K562 (cell line): ENCODE measurements around the gene EZH1. TPM values are rescaled to one million over a fixed set of nuclear protein-coding genes. Genes with fewer than 3 reads are reported as not detected.

ENCODE experiments used
- CBFA2T2 ChIP-seq: fragments of 450-650 bp; conservative IDR thresholded peaks from 2 replicates; pipeline ENCODE4 v1.6.1; 2017; ENCODE audit warnings: mild to moderate bottlenecking
- CBX1 ChIP-seq: sonication (generic); IDR thresholded peaks from 2 replicates; pipeline ENCODE4 v1.6.1; 2016; ENCODE audit warnings: antibody characterized with exemption, low read depth, mild to moderate bottlenecking
- CCAR2 ChIP-seq: fragments of 200-400 bp; formaldehyde crosslinking; IDR thresholded peaks from 2 replicates; pipeline ENCODE4 v1.6.1; 2017; ENCODE audit warnings: mild to moderate bottlenecking, low read depth, low read length
- CHD1 ChIP-seq: fragments of 200-600 bp; sonication (generic); IDR thresholded peaks from one replicate; pipeline ENCODE4 v1.6.1; 2012; ENCODE audit warnings: mild to moderate bottlenecking, moderate library complexity, low read length, inconsistent platforms
- CTCFL ChIP-seq: IDR thresholded peaks from 2 replicates; pipeline ENCODE4 v1.6.1; 2011; ENCODE audit warnings: borderline replicate concordance, low read depth, mild to moderate bottlenecking, moderate library complexity, low read length; ENCODE audit not compliant: insufficient read depth, poor library complexity, severe bottlenecking
- ELK1 ChIP-seq: sonication (generic); formaldehyde crosslinking; IDR thresholded peaks from 2 replicates; pipeline ENCODE4 v1.8.1; 2022; ENCODE audit warnings: missing genetic modification reagents
- ID3 ChIP-seq, 2 experiments: fragments of 250-450 bp in 1 of 2; fragments of 450-650 bp in 1 of 2; sonication (Bioruptor Pico) in 1 of 2; IDR thresholded peaks; 2 replicates each; pipeline versions ENCODE4 v1.6.1 to v1.8.0; 2016 to 2021; ENCODE audit warnings: mild to moderate bottlenecking in 2 of 2, moderate library complexity in 2 of 2, missing compliant biosample characterization in 1 of 2, missing genetic modification characterization in 1 of 2
- KAT2B ChIP-seq: IDR thresholded peaks from one replicate; pipeline ENCODE4 v1.6.1; 2012; ENCODE audit warnings: low read depth, mild to moderate bottlenecking, control low read depth, inconsistent platforms, low read length, moderate library complexity
- NFIC ChIP-seq: fragments of 450-650 bp; IDR thresholded peaks from 2 replicates; pipeline ENCODE4 v1.6.1; 2017; ENCODE audit warnings: mild to moderate bottlenecking, inconsistent platforms
- PPARD ChIP-seq: fragments of 250-450 bp; sonication (Bioruptor Pico); IDR thresholded peaks from 2 replicates; pipeline ENCODE4 v1.8.0; 2022; ENCODE audit warnings: inconsistent platforms, mild to moderate bottlenecking, moderate library complexity
- RNF219 ChIP-seq: fragments of 250-450 bp; sonication (Bioruptor Pico); IDR thresholded peaks from 2 replicates; pipeline ENCODE4 v1.5.0; 2022; ENCODE audit warnings: mild to moderate bottlenecking
- SMAD1 ChIP-seq: fragments of 150-350 bp; IDR thresholded peaks from 2 replicates; pipeline ENCODE4 v1.6.1; 2014; ENCODE audit warnings: low read length, low read depth; ENCODE audit not compliant: partially characterized antibody
- SRSF1 ChIP-seq: fragments of 200-400 bp; formaldehyde crosslinking; IDR thresholded peaks from 2 replicates; pipeline ENCODE4 v1.6.1; 2017; ENCODE audit warnings: mild to moderate bottlenecking, low read depth, low read length, moderate library complexity
- ZBTB9 ChIP-seq: fragments of 450-650 bp; formaldehyde crosslinking; IDR thresholded peaks from 2 replicates; pipeline ENCODE4 v1.4.0; 2020; ENCODE audit warnings: mild to moderate bottlenecking, moderate library complexity
- ZNF324 ChIP-seq: fragments of 250-450 bp; sonication (Bioruptor Pico); IDR thresholded peaks from 2 replicates; pipeline ENCODE4 v1.4.0; 2020; ENCODE audit warnings: mild to moderate bottlenecking
- ZNF707 ChIP-seq: fragments of 250-450 bp; sonication (Bioruptor Pico); conservative IDR thresholded peaks from 2 replicates; pipeline ENCODE4 v1.8.0; 2022; ENCODE audit warnings: inconsistent platforms, mild to moderate bottlenecking, moderate library complexity
- ZNF740 ChIP-seq, 3 experiments: fragments of 200-800 bp in 1 of 3; sonication (Bioruptor generic) in 1 of 3; sonication (generic) in 1 of 3; formaldehyde crosslinking in 1 of 3; IDR thresholded peaks; 2 replicates each; pipeline versions ENCODE4 v1.6.1 to v1.8.0; 2016 to 2022; ENCODE audit warnings: mild to moderate bottlenecking in 2 of 3, missing compliant biosample characterization in 2 of 3, missing genetic modification characterization in 2 of 3, missing genetic modification reagents in 1 of 3
- polyA plus RNA-seq, 8 experiments: library from polyadenylated mRNA; depleted of rRNA in 4 of 8; stranded (reverse) in 5 of 8; unstranded in 3 of 8; fragments of >200 nt; fragmentation: Nextera tagmentation in 2 of 8; fragmentation: Illumina TruSeq in 1 of 8; extraction: Ambion mirVana in 2 of 8; extraction: Trizol in 1 of 8; gene quantifications; 2 replicates each; pipeline versions ENCODE4 v1.2.1 to v1.2.3, GENCODE V29; 2011 to 2014; ENCODE audit warnings: inconsistent platforms in 1 of 8, missing spikeins in 1 of 8
- total RNA-seq, 7 experiments: library from RNA; depleted of rRNA in 6 of 7; stranded (reverse); fragments of >200 nt in 6 of 7; fragmentation: Illumina TruSeq in 2 of 7; extraction: Trizol in 2 of 7; gene quantifications; 2 replicates each; pipeline versions ENCODE4 v1.2.1 to v1.2.3, GENCODE V29; 2011 to 2021; ENCODE audit warnings: low replicate concordance in 1 of 7

EZH1 gene
- total and polyA plus RNA-seq, 9 of the 15 experiments (the other 6 are each of a cell fraction or from before 2014, with no cell fraction given), result 8.6 to 40.8 (median 22.9) TPM

GRCh38 chr17:42698736-42699414, 46.0 kb downstream of the EZH1 start (continued):
- TF ChIP-seq ZNF740 (CRISPR knock-in tag; IDR thresholded peaks at IDR 0.05) (peak; percentile 77), ZNF740 (tag; IDR thresholded peaks at IDR 0.05) (peak in 1 of 2 experiments; percentile 83; a peak in 2 of 4 replicates), CTCFL (no peak), CBX1 (0 out of 2 replicates have a peak, but pooled peaks have one; percentile 39), ELK1 (no peak), CHD1 (no peak), ZBTB9 (CRISPR knock-in tag) (peak; percentile 77; the same call in 1 of the 2 replicates), SMAD1 (peak; percentile 89), KAT2B (no peak), PPARD (no peak), CBFA2T2 (peak; percentile 100), NFIC (peak; percentile 99), ZNF324 (CRISPR knock-in tag) (no peak), CCAR2 (peak; percentile 86; the same call in 1 of the 2 replicates), ZNF707 (CRISPR knock-in tag) (no peak), RNF219 (CRISPR knock-in tag) (no peak), ID3 (CRISPR knock-in tag; IDR thresholded peaks at IDR 0.05) (peak; percentile 22; the same call in 1 of the 2 replicates), ID3 (tag; IDR thresholded peaks at IDR 0.05) (peak; percentile 95), SRSF1 (no peak)
